ENCODE results near the gene F10. TPM values are rescaled to one million over a fixed set of nuclear protein-coding genes. Genes with fewer than 3 reads are reported as not detected.
A peak's percentile ranks its signal among the peaks of the same experiment; 100 is the strongest.

Gene F10
- total RNA-seq, 1 donor from 2014 or later, result 0.23 TPM

GRCh38 chr13:113116206-113116800 lies 6.3 kb upstream of the F10 start:
- Mint-ChIP-seq H3K4me3 (ENCODE audit: unreplicated experiment) (no peak overlapping the region), H3K9me3 (ENCODE audit: unreplicated experiment) (no peaks in the 10 kb centered on the region), H3K27ac (ENCODE audit: unreplicated experiment) (peak overlapping the region; percentile 57), H3K4me1 (ENCODE audit: unreplicated experiment) (no peaks in the 10 kb centered on the region), H3K27me3 (ENCODE audit: unreplicated experiment) (peaks cover 14% of the 10 kb centered on the region), H3K36me3 (ENCODE audit: low read depth, unreplicated experiment) (no peaks in the 10 kb centered on the region)
- TF ChIP-seq, protein P1, sequence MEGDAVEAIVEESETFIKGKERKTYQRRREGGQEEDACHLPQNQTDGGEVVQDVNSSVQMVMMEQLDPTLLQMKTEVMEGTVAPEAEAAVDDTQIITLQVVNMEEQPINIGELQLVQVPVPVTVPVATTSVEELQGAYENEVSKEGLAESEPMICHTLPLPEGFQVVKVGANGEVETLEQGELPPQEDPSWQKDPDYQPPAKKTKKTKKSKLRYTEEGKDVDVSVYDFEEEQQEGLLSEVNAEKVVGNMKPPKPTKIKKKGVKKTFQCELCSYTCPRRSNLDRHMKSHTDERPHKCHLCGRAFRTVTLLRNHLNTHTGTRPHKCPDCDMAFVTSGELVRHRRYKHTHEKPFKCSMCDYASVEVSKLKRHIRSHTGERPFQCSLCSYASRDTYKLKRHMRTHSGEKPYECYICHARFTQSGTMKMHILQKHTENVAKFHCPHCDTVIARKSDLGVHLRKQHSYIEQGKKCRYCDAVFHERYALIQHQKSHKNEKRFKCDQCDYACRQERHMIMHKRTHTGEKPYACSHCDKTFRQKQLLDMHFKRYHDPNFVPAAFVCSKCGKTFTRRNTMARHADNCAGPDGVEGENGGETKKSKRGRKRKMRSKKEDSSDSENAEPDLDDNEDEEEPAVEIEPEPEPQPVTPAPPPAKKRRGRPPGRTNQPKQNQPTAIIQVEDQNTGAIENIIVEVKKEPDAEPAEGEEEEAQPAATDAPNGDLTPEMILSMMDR (IDR thresholded peaks at IDR 0.05; ENCODE audit: unreplicated experiment), result no peak
- DNase-seq (ENCODE audit: low spot score), result no peak

DNA sequence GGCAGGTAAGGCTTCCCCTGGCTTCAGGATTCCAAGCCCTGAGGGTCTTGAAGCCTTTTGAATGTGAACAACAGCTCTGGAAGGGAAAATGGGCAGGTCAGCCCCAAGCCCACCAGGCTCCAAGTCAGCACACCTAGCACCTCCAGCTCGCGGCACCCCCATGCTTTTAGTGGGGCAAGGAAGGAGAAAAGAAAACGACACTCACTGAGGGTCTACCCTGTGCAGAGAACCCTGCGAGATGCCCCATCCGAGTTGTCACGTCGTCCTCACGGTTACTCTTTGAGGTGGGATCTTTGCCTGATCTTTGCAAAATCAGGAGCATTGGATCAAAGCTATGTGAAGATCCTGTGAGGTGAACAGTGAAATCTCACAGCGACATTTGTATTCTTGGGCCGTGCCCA lies 5.7 kb upstream of the F10 start:
- H3K27me3 Mint-ChIP-seq (ENCODE audit: unreplicated experiment), result peaks cover 14% of the 10 kb centered on the region
- DNase-seq (ENCODE audit: low spot score), result no peak
- H3K36me3 Mint-ChIP-seq (ENCODE audit: low read depth, unreplicated experiment), result no peaks in the 10 kb centered on the region

GRCh38 chr13:113117335-113117872 lies 5.2 kb upstream of the F10 start:
- Mint-ChIP-seq H3K27me3 (ENCODE audit: unreplicated experiment) (peaks cover 16% of the 10 kb centered on the region), H3K36me3 (ENCODE audit: low read depth, unreplicated experiment) (peaks cover 3% of the 10 kb centered on the region), H3K9me3 (ENCODE audit: unreplicated experiment) (no peaks in the 10 kb centered on the region), H3K4me1 (ENCODE audit: unreplicated experiment) (no peaks in the 10 kb centered on the region), H3K27ac (ENCODE audit: unreplicated experiment) (no peak overlapping the region), H3K4me3 (ENCODE audit: unreplicated experiment) (no peak overlapping the region)
- DNase-seq (ENCODE audit: low spot score), result no peak
- TF ChIP-seq, protein P1 (IDR thresholded peaks at IDR 0.05; ENCODE audit: unreplicated experiment), result no peak

More for the DNA sequence above, 5.7 kb upstream of the F10 start:
- no peak overlapping the region for H3K27ac Mint-ChIP-seq (ENCODE audit: unreplicated experiment)
- no peaks in the 10 kb centered on the region for H3K4me1 Mint-ChIP-seq (ENCODE audit: unreplicated experiment)
- H3K4me3 Mint-ChIP-seq (ENCODE audit: unreplicated experiment), result no peak overlapping the region
- no peaks in the 10 kb centered on the region for H3K9me3 Mint-ChIP-seq (ENCODE audit: unreplicated experiment)
- TF ChIP-seq, protein P1 (IDR thresholded peaks at IDR 0.05; ENCODE audit: unreplicated experiment), result no peak

DNA sequence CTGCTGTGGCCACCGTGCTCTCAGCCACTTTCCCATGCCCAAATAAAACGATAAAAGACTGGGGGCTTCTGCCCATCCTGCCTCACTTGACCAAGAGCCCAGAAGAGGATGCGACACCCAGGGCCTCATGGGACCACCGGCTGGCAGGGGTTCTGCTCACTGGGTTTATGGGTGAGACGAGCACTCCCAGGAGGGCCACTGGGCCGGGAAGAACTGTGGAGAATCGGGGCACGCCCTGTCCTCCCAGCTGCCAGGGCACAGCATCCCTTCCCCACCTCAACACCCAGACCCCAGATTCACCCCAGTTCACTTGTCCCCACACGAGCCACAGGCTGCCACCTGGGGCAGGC lies 4.7 kb upstream of the F10 start:
- Mint-ChIP-seq H3K4me1 (ENCODE audit: unreplicated experiment) (no peaks in the 10 kb centered on the region), H3K9me3 (ENCODE audit: unreplicated experiment) (no peaks in the 10 kb centered on the region), H3K36me3 (ENCODE audit: low read depth, unreplicated experiment) (peaks cover 4% of the 10 kb centered on the region), H3K27ac (ENCODE audit: unreplicated experiment) (no peak overlapping the region), H3K27me3 (ENCODE audit: unreplicated experiment) (peaks cover 16% of the 10 kb centered on the region), H3K4me3 (ENCODE audit: unreplicated experiment) (no peak overlapping the region)
- TF ChIP-seq, protein P1 (IDR thresholded peaks at IDR 0.05; ENCODE audit: unreplicated experiment), result no peak
- DNase-seq (ENCODE audit: low spot score), result no peak

GRCh38 chr13:113118261-113119021 lies 4.2 kb upstream of the F10 start:
- no peak overlapping the region for H3K4me3 Mint-ChIP-seq (ENCODE audit: unreplicated experiment)
- H3K4me1 Mint-ChIP-seq (ENCODE audit: unreplicated experiment), result no peaks in the 10 kb centered on the region
- peaks cover 16% of the 10 kb centered on the region for H3K27me3 Mint-ChIP-seq (ENCODE audit: unreplicated experiment)
- H3K9me3 Mint-ChIP-seq (ENCODE audit: unreplicated experiment), result no peaks in the 10 kb centered on the region
- no peak overlapping the region for H3K27ac Mint-ChIP-seq (ENCODE audit: unreplicated experiment)
- TF ChIP-seq, protein P1 (IDR thresholded peaks at IDR 0.05; ENCODE audit: unreplicated experiment), result no peak
- DNase-seq (ENCODE audit: low spot score), result no peak
- peaks cover 4% of the 10 kb centered on the region for H3K36me3 Mint-ChIP-seq (ENCODE audit: low read depth, unreplicated experiment)
